Mucosa of stomach (tissue), 1 donor: ENCODE measurements around the gene CDKAL1.

Experiments used
- H3K27me3 ChIP-seq: one replicate; pipeline ENCODE4 v1.7.0; 2013; ENCODE audit warnings: mild to moderate bottlenecking, low read length; ENCODE audit not compliant: control insufficient read depth, insufficient read depth
- H3K36me3 ChIP-seq: one replicate; pipeline ENCODE4 v1.7.0; 2013; ENCODE audit warnings: low read length; ENCODE audit not compliant: control insufficient read depth, insufficient read depth
- H3K4me1 ChIP-seq: one replicate; pipeline ENCODE4 v1.7.0; 2013; ENCODE audit warnings: mild to moderate bottlenecking, low read length; ENCODE audit not compliant: control insufficient read depth, insufficient read depth
- H3K4me3 ChIP-seq: one replicate; pipeline ENCODE4 v1.7.0; 2013; ENCODE audit warnings: low read length
- H3K9ac ChIP-seq: one replicate; pipeline ENCODE4 v1.7.0; 2013; ENCODE audit warnings: mild to moderate bottlenecking, low read length, moderate library complexity
- H3K9me3 ChIP-seq: one replicate; pipeline ENCODE4 v1.7.0; 2013; ENCODE audit warnings: mild to moderate bottlenecking, low read length, moderate library complexity; ENCODE audit not compliant: control insufficient read depth
- donor health status: Pancreatic carcinoma.

Gene CDKAL1

GRCh38 chr6:20873425-20874190, 339.4 kb downstream of the CDKAL1 start:
- H3K4me3 ChIP-seq, result no peak overlapping the region
- H3K36me3 ChIP-seq, result no peaks in the 10 kb centered on the region
- peaks cover 7% of the 10 kb centered on the region for H3K4me1 ChIP-seq
- H3K9me3 ChIP-seq, result no peaks in the 10 kb centered on the region
- H3K9ac ChIP-seq, result no peak overlapping the region
- no peaks in the 10 kb centered on the region for H3K27me3 ChIP-seq

- no peaks in the 10 kb centered on the region for H3K27me3 ChIP-seq
- H3K4me1 ChIP-seq, result peaks cover 7% of the 10 kb centered on the region
- H3K36me3 ChIP-seq, result no peaks in the 10 kb centered on the region
- H3K4me3 ChIP-seq, result no peak overlapping the region
- no peaks in the 10 kb centered on the region for H3K9me3 ChIP-seq
- no peak overlapping the region for H3K9ac ChIP-seq
Measured at GRCh38 chr6:20875369-20875963, 341.2 kb downstream of the CDKAL1 start.

- Histone ChIP-seq H3K9ac (no peak overlapping the region), H3K4me3 (no peak overlapping the region), H3K9me3 (no peaks in the 10 kb centered on the region), H3K27me3 (no peaks in the 10 kb centered on the region), H3K4me1 (peaks cover 7% of the 10 kb centered on the region), H3K36me3 (no peaks in the 10 kb centered on the region)
Measured at GRCh38 chr6:20876036-20876435, 341.8 kb downstream of the CDKAL1 start.

GRCh38 chr6:20876561-20876960, 342.3 kb downstream of the CDKAL1 start:
- no peak overlapping the region for H3K9ac ChIP-seq
- H3K4me1 ChIP-seq, result peaks cover 7% of the 10 kb centered on the region
- H3K36me3 ChIP-seq, result no peaks in the 10 kb centered on the region
- H3K4me3 ChIP-seq, result no peak overlapping the region
- no peaks in the 10 kb centered on the region for H3K9me3 ChIP-seq
- no peaks in the 10 kb centered on the region for H3K27me3 ChIP-seq

- Histone ChIP-seq H3K9ac (no peak overlapping the region), H3K9me3 (no peaks in the 10 kb centered on the region), H3K27me3 (no peaks in the 10 kb centered on the region), H3K36me3 (no peaks in the 10 kb centered on the region), H3K4me3 (no peak overlapping the region), H3K4me1 (peaks cover 7% of the 10 kb centered on the region)
Measured at GRCh38 chr6:20877008-20877937, 343.0 kb downstream of the CDKAL1 start.

GRCh38 chr6:20879121-20879520, 344.9 kb downstream of the CDKAL1 start:
- Histone ChIP-seq H3K9ac (no peak overlapping the region), H3K36me3 (no peaks in the 10 kb centered on the region), H3K4me3 (no peak overlapping the region), H3K27me3 (no peaks in the 10 kb centered on the region), H3K9me3 (no peaks in the 10 kb centered on the region), H3K4me1 (peaks cover 7% of the 10 kb centered on the region)

- Histone ChIP-seq H3K9me3 (no peaks in the 10 kb centered on the region), H3K4me3 (no peak overlapping the region)
Measured at GRCh38 chr6:20879526-20879925, 345.3 kb downstream of the CDKAL1 start.

GRCh38 chr6:20881365-20881764, 347.1 kb downstream of the CDKAL1 start:
- H3K27me3 ChIP-seq, result no peaks in the 10 kb centered on the region
- H3K4me3 ChIP-seq, result no peak overlapping the region
- H3K9ac ChIP-seq, result no peak overlapping the region
- H3K36me3 ChIP-seq, result no peaks in the 10 kb centered on the region
- H3K9me3 ChIP-seq, result no peaks in the 10 kb centered on the region
- peaks cover 7% of the 10 kb centered on the region for H3K4me1 ChIP-seq

More at GRCh38 chr6:20879526-20879925, 345.3 kb downstream of the CDKAL1 start:
- Histone ChIP-seq H3K4me1 (peaks cover 7% of the 10 kb centered on the region), H3K9ac (no peak overlapping the region), H3K27me3 (no peaks in the 10 kb centered on the region), H3K36me3 (no peaks in the 10 kb centered on the region)

GRCh38 chr6:20882014-20882413, 347.8 kb downstream of the CDKAL1 start:
- no peaks in the 10 kb centered on the region for H3K27me3 ChIP-seq
- peaks cover 7% of the 10 kb centered on the region for H3K4me1 ChIP-seq
- H3K36me3 ChIP-seq, result no peaks in the 10 kb centered on the region
- H3K9me3 ChIP-seq, result no peaks in the 10 kb centered on the region
- H3K9ac ChIP-seq, result no peak overlapping the region
- H3K4me3 ChIP-seq, result no peak overlapping the region

- H3K9ac ChIP-seq, result no peak overlapping the region
- no peaks in the 10 kb centered on the region for H3K9me3 ChIP-seq
- no peaks in the 10 kb centered on the region for H3K36me3 ChIP-seq
- no peaks in the 10 kb centered on the region for H3K4me1 ChIP-seq
- H3K4me3 ChIP-seq, result no peak overlapping the region
- no peaks in the 10 kb centered on the region for H3K27me3 ChIP-seq
Measured at GRCh38 chr6:20885076-20885475, 350.8 kb downstream of the CDKAL1 start.

- Histone ChIP-seq H3K27me3 (no peaks in the 10 kb centered on the region), H3K4me3 (no peak overlapping the region), H3K9ac (no peak overlapping the region), H3K9me3 (no peaks in the 10 kb centered on the region), H3K36me3 (no peaks in the 10 kb centered on the region), H3K4me1 (no peaks in the 10 kb centered on the region)
Measured at GRCh38 chr6:20891161-20891560, 356.9 kb downstream of the CDKAL1 start.

- Histone ChIP-seq H3K36me3 (no peaks in the 10 kb centered on the region), H3K9ac (no peak overlapping the region), H3K4me3 (no peak overlapping the region), H3K9me3 (no peaks in the 10 kb centered on the region), H3K27me3 (no peaks in the 10 kb centered on the region), H3K4me1 (no peaks in the 10 kb centered on the region)
Measured at GRCh38 chr6:20892365-20892764, 358.1 kb downstream of the CDKAL1 start.
